ENCODE data around the gene JARID2.
A peak's percentile ranks its signal among the peaks of the same experiment; 100 is the strongest.

Gene JARID2

GRCh38 chr6:15462717-15463525, 217.1 kb downstream of the JARID2 start:
- H3K9me3 ChIP-seq (ENCODE audit: severe bottlenecking) = no peaks in the 10 kb centered on the region
- H3K27me3 ChIP-seq (ENCODE audit: insufficient read depth, low read depth, severe bottlenecking) = no peaks in the 10 kb centered on the region
- no peak overlapping the region for H3K4me3 ChIP-seq (ENCODE audit: low read depth, low read length)
- no peaks in the 10 kb centered on the region for H3K36me3 ChIP-seq
- DNase-seq = no peak
- TF ChIP-seq, protein P1, sequence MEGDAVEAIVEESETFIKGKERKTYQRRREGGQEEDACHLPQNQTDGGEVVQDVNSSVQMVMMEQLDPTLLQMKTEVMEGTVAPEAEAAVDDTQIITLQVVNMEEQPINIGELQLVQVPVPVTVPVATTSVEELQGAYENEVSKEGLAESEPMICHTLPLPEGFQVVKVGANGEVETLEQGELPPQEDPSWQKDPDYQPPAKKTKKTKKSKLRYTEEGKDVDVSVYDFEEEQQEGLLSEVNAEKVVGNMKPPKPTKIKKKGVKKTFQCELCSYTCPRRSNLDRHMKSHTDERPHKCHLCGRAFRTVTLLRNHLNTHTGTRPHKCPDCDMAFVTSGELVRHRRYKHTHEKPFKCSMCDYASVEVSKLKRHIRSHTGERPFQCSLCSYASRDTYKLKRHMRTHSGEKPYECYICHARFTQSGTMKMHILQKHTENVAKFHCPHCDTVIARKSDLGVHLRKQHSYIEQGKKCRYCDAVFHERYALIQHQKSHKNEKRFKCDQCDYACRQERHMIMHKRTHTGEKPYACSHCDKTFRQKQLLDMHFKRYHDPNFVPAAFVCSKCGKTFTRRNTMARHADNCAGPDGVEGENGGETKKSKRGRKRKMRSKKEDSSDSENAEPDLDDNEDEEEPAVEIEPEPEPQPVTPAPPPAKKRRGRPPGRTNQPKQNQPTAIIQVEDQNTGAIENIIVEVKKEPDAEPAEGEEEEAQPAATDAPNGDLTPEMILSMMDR (IDR thresholded peaks at IDR 0.05; ENCODE audit: low read depth, low read length) = no peak
- no peak overlapping the region for H3K27ac ChIP-seq

GRCh38 chr6:15464211-15464725, 218.4 kb downstream of the JARID2 start:
- Histone ChIP-seq H3K27me3 (ENCODE audit: insufficient read depth, low read depth, severe bottlenecking) (no peaks in the 10 kb centered on the region), H3K4me3 (ENCODE audit: low read depth, low read length) (no peak overlapping the region), H3K27ac (no peak overlapping the region), H3K9me3 (ENCODE audit: severe bottlenecking) (no peaks in the 10 kb centered on the region), H3K36me3 (peaks cover 7% of the 10 kb centered on the region)
- DNase-seq = peak; percentile 47
- TF ChIP-seq, protein P1 (IDR thresholded peaks at IDR 0.05; ENCODE audit: low read depth, low read length) = peak; percentile 86

DNA sequence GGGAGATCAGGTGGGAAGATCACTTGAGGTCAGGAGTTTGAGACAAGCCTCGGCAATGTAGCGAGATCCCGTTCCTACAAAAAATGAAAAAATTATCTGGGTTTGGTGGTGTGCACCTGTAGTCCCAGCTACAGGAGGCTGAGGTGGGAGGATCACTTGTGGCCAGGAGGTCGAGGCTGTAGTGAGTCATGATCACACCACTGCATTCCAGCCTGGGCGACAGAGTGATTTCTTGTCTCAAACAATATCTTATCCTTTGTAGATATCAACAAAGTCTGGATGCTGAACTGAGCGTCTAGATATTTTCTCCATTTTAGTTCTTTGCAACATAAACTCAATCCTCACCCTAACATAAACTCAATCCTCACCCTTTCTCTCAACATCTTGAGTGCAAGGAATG, 219.3 kb downstream of the JARID2 start:
- Histone ChIP-seq H3K27me3 (ENCODE audit: insufficient read depth, low read depth, severe bottlenecking) (no peaks in the 10 kb centered on the region), H3K4me3 (ENCODE audit: low read depth, low read length) (no peak overlapping the region), H3K36me3 (peaks cover 16% of the 10 kb centered on the region), H3K9me3 (ENCODE audit: severe bottlenecking) (no peaks in the 10 kb centered on the region), H3K27ac (no peak overlapping the region)
- DNase-seq = no peak
- TF ChIP-seq, protein P1 (IDR thresholded peaks at IDR 0.05; ENCODE audit: low read depth, low read length) = no peak

- Histone ChIP-seq H3K36me3 (peaks cover 26% of the 10 kb centered on the region), H3K4me3 (ENCODE audit: low read depth, low read length) (no peak overlapping the region), H3K9me3 (ENCODE audit: severe bottlenecking) (no peaks in the 10 kb centered on the region), H3K27ac (no peak overlapping the region), H3K27me3 (ENCODE audit: insufficient read depth, low read depth, severe bottlenecking) (no peaks in the 10 kb centered on the region)
- TF ChIP-seq, protein P1 (IDR thresholded peaks at IDR 0.05; ENCODE audit: low read depth, low read length) = no peak
- DNase-seq = no peak
Measured at GRCh38 chr6:15470746-15471145, 224.9 kb downstream of the JARID2 start.

DNA sequence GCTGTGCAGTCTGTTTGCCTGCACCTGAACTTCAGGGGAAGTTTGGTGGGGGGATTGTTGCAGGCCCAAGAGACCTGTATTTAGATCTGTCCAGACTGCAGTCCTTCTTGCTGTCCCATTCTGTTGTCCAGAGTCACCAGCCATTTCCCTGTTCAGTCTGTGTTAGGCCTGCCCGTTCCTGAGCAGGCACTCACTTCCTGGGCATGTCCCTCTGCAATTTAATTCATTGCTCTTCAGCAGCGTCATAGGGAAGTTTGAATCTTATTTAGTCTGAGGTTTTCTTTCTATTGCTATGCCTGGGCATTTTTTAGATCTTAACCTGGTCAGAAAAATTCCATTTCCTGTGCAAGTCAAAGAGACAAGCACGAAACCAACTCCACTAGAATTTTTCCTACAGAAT, 226.8 kb downstream of the JARID2 start:
- Histone ChIP-seq H3K27me3 (ENCODE audit: insufficient read depth, low read depth, severe bottlenecking) (no peaks in the 10 kb centered on the region), H3K4me3 (ENCODE audit: low read depth, low read length) (no peak overlapping the region), H3K36me3 (peaks cover 26% of the 10 kb centered on the region), H3K27ac (no peak overlapping the region), H3K9me3 (ENCODE audit: severe bottlenecking) (no peaks in the 10 kb centered on the region)
- no peak for DNase-seq
- TF ChIP-seq, protein P1 (IDR thresholded peaks at IDR 0.05; ENCODE audit: low read depth, low read length) = no peak
